Stimulated activated naive CD8-positive, alpha-beta T cell treated with anti-CD3 and anti-CD28 coated beads, Interleukin-15, amount 100 ng/mL, for 72 hours (primary cell): Measurements from ENCODE around the gene N4BP2.

Experiments
- ATAC-seq: fragments of 150-1000 bp; cut with Tn5 transposase; 2 replicates; pipeline ENCODE4 v1.10.0; 2021; ENCODE audit warnings: mild to moderate bottlenecking, moderate library complexity
- DNase-seq, 2 donors: peaks; one replicate each; pipeline ENCODE4 v3.0.0; 2021 to 2022
- H3K27ac Mint-ChIP-seq, 2 donors: one replicate each; pipeline ENCODE4 v1.8.0; 2022; ENCODE audit warnings: mild to moderate bottlenecking in 2 of 2, mixed read lengths in 2 of 2, moderate library complexity in 2 of 2
- H3K27me3 Mint-ChIP-seq: one replicate; pipeline ENCODE4 v1.8.0; 2022; ENCODE audit warnings: mixed read lengths
- H3K4me1 Mint-ChIP-seq: one replicate; pipeline ENCODE4 v1.8.0; 2022; ENCODE audit warnings: mild to moderate bottlenecking, mixed read lengths
- H3K4me3 Mint-ChIP-seq, 2 donors: one replicate each; pipeline ENCODE4 v1.8.0; 2022; ENCODE audit warnings: mild to moderate bottlenecking in 2 of 2, mixed read lengths in 2 of 2, moderate library complexity in 1 of 2
- H3K9me3 Mint-ChIP-seq, 2 donors: one replicate each; pipeline ENCODE4 v1.8.0; 2022; ENCODE audit warnings: mixed read lengths in 2 of 2

Gene N4BP2

DNA sequence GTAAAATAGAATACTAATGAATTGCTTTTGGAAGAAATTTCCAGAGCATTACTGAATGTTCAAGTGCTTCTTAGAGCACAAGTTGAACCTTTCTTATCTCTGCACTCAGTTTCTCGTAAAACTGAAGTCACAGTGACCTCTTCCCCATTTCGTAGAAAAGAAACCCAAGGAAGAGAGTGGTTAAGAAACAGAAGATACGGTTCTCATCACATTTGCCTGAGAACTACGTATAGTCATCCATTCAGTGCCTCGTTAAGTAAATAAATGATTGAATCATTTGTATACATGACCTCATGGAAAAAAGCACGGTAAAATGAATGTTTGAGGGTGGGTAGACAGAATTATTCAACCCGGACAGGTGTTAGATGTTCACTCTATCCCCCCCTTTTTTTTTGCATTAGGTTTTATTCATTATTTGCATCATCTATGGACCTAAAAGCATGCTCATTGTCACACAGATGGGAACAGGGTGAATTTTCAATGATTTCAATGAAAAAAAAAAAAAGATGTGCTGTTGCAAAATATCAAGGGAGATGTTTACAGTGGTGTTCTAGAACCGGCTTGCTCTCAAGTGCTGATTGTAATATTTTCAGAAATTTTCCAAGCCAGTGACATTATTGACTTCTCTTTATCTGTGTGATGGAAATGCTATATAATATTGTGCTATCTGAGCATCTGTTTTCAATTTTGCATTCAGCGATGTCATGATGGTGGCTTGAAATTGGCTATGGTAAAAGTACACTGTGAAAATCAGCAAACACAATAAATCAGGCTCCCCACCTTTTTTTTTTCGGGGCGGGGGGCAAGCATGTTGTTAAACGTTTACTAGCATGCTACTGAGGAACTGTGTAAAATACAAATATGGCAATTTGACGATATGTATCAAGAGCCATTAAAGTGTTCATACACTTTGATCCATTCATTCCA lies 144.5 kb downstream of the N4BP2 start:
- no peaks in the 10 kb centered on the region for H3K27me3 Mint-ChIP-seq
- peak overlapping the region; percentile 94 to 98 for H3K27ac Mint-ChIP-seq
- H3K4me1 Mint-ChIP-seq = peaks cover 22% of the 10 kb centered on the region
- H3K4me3 Mint-ChIP-seq = peak overlapping the region; percentile 91 to 97
- DNase-seq (no peak), ATAC-seq (peak; percentile 48)
- H3K9me3 Mint-ChIP-seq = no peaks in the 10 kb centered on the region

DNA sequence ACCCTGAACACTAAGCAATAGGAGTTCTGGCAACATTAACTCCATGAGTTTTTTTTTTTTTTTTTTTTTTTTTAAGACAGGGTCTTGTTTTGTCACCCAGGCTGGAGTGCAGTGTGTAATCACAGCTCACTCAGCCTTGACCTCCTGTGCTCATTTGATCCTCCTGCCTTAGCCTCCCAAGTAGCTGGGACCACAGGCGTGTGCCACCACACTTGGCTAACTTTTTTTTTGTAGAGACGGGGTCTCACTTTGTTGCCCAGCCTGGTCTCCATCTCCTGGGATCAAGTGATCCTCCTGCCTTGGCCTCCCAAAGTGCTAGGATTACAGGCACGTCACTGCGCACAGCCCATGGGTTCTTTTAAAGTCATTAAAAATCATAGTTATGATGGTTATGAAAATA lies 145.2 kb downstream of the N4BP2 start:
- no peak for DNase-seq
- Mint-ChIP-seq H3K4me3 (peak overlapping the region; percentile 91 to 97), H3K27me3 (no peaks in the 10 kb centered on the region), H3K9me3 (no peaks in the 10 kb centered on the region), H3K4me1 (peaks cover 21% of the 10 kb centered on the region), H3K27ac (peak overlapping the region; percentile 94 to 98)
- no peak for ATAC-seq

DNA sequence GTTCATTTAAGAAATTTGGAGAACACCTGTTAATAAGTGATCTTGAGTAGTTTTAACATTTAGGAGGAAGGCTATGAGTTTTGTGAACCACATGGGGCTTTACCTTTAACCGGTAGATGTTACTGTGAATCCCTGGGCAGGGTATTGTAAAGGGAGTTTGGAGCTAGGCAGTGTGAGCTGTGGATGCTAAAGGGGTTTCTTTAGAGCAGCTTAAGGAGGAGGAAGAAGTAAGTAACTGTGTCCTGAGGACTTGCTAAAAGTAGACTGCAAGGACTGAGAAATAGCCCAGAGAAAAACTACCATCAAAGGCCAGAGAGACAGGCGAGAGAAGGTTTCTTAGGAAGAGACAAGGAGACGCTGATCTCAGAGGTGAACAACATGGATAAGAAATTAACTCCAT lies 145.8 kb downstream of the N4BP2 start:
- Mint-ChIP-seq H3K27ac (peak overlapping the region; percentile 94 to 98), H3K9me3 (no peaks in the 10 kb centered on the region), H3K4me1 (peaks cover 26% of the 10 kb centered on the region), H3K4me3 (peak overlapping the region; percentile 91 to 97), H3K27me3 (no peaks in the 10 kb centered on the region)
- ATAC-seq (no peak), DNase-seq (no peak)

DNA sequence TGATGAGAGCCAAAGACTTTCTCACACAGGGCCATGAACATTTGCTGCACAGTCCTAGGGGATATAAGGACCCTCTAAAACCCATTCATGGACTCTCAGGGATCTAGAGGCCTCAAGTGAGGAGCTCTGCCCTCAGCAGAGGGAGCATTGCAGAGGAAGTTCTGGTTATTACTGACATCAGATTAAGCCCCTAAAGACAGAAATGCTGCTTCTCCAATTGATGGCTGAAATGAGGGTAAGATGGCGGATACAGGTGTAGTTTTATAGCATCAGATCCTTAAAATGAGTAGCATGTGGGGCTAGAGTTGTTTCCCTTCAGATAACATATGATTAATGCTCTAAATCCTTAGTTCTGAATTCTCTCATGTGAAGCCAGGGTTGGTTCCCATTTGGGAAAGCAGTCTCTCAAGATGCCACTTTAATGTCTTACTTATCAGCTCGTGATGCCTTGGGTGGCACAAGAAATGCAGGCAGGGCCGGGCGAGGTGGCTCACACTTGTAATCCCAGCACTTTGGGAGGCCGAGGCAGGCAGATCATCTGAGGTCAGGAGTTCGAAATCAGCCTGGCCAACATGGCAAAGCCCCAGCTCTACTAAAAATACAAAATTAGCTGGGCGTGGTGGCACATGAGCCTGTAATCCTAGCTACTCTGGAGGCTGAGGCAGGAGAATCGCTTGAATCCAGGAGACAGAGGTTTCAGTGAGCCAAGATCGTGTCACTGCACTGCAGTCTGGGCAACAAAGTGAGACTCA lies 148.0 kb downstream of the N4BP2 start:
- Mint-ChIP-seq H3K4me1 (peaks cover 40% of the 10 kb centered on the region), H3K4me3 (peak overlapping the region; percentile 91 to 97), H3K27ac (peak overlapping the region; percentile 95 to 97), H3K9me3 (no peaks in the 10 kb centered on the region), H3K27me3 (no peaks in the 10 kb centered on the region)
- ATAC-seq = no peak
- no peak for DNase-seq

DNA sequence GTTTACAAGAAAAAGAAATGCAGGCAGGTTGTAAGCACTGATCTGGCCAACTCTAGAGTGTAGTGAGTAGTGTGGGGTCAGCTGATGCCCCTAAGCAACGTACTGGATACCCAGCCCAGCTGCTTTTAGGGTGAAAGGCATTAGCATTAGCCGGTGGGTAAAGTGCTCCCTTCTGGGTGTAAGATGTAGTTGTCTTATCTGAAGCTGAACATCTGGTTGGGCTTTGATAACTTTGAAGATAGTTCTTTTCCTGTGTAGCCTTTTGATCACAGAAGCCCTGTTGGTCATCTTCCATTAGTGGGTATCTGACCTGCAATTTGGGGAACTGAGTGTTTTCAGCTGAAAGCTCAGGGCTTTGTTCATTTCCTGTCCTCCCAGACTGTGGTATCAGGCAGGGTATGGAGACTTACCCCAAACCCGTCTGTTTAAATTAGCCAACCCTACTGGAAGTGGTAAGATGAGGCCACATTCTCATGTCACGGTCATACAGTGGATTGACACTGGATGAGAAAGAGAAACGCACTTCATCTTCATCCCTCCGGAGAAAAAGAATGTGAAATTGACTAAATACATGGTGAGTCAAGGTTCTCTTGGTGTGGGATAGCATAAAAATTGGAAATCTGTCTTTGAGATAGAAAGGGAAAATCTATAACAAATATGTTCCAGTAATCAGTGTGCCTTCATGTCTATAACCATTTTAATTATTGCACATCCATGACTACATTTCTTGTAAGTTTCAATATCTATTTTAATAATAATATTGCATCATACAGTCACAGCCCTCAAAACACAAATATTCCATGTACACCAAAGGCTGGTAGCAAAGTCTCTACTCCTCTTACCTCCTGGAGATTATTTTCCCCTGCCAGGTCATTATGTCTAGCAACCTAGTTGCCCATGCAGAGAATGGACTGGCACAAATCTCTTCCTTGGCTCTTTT lies 148.9 kb downstream of the N4BP2 start:
- Mint-ChIP-seq H3K9me3 (no peaks in the 10 kb centered on the region), H3K27ac (peak overlapping the region; percentile 95 to 97), H3K27me3 (no peaks in the 10 kb centered on the region), H3K4me3 (peak overlapping the region; percentile 91 to 97), H3K4me1 (peaks cover 49% of the 10 kb centered on the region)
- DNase-seq (peak in 1 of 2 donors; percentile 72), ATAC-seq (peak; percentile 81)

DNA sequence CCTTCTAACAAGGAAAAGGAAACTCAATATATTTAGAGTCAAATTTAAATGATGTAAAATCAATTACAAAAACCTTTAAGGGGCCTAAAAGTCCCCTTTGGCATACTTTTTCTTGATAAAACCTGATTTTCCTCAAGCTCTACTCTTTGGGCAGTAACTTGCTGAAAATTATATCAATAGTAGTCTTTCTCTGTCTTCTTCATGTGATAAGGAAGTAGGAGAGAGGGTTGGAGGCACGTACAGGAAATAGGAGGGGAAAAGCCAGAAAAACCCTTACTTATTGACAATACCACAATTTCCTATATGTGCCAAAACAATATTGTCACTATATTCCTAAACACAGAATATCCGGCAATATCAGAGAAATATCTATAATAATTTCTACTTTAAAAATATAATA lies 149.8 kb downstream of the N4BP2 start:
- H3K27me3 Mint-ChIP-seq = no peaks in the 10 kb centered on the region
- DNase-seq = no peak

More for the DNA sequence above, 149.8 kb downstream of the N4BP2 start:
- H3K4me1 Mint-ChIP-seq = peaks cover 58% of the 10 kb centered on the region
- H3K4me3 Mint-ChIP-seq = peak overlapping the region; percentile 91 to 97
- ATAC-seq = no peak
- peak overlapping the region; percentile 95 to 97 for H3K27ac Mint-ChIP-seq
- H3K9me3 Mint-ChIP-seq = no peaks in the 10 kb centered on the region
